Neuronal stem cell (in vitro differentiated cells): ENCODE measurements around the gene ACP7.
"Not testable (repeated sequence)": the region's sequence is repeated elsewhere in the genome, so short reads cannot be mapped to it uniquely, and the experiment has no call there.

Experiments used
- DNase-seq: peaks from one replicate; pipeline ENCODE4 v3.0.0-alpha.2; 2013; ENCODE audit warnings: low spot score
- H2AFZ ChIP-seq: one replicate; pipeline ENCODE4 v1.6.1; 2013; ENCODE audit warnings: mild to moderate bottlenecking, low read length, inconsistent platforms
- H2AK5ac ChIP-seq: 2 replicates; pipeline ENCODE4 v1.6.1; 2013; ENCODE audit warnings: low read depth, mild to moderate bottlenecking, inconsistent platforms, low read length, moderate library complexity, mixed read lengths
- H2BK120ac ChIP-seq: 2 replicates; pipeline ENCODE4 v1.6.1; 2013; ENCODE audit warnings: low read depth, mild to moderate bottlenecking, inconsistent platforms, low read length, moderate library complexity, mixed read lengths
- H2BK12ac ChIP-seq: one replicate; pipeline ENCODE4 v1.6.1; 2013; ENCODE audit warnings: low read length, inconsistent platforms
- H2BK15ac ChIP-seq: 2 replicates; pipeline ENCODE4 v1.6.1; 2013; ENCODE audit warnings: mild to moderate bottlenecking, low read length, inconsistent platforms, mixed read lengths
- H2BK5ac ChIP-seq: one replicate; pipeline ENCODE4 v1.6.1; 2013; ENCODE audit warnings: inconsistent platforms, mild to moderate bottlenecking, low read length, moderate library complexity
- H3K14ac ChIP-seq: one replicate; pipeline ENCODE4 v1.6.1; 2013; ENCODE audit warnings: low read length, inconsistent platforms
- H3K18ac ChIP-seq: 2 replicates; pipeline ENCODE4 v1.6.1; 2013; ENCODE audit warnings: low read length, inconsistent platforms
- H3K23ac ChIP-seq: 2 replicates; pipeline ENCODE4 v1.6.1; 2013; ENCODE audit warnings: low read depth, mild to moderate bottlenecking, mixed read lengths, low read length, inconsistent platforms; ENCODE audit not compliant: poor library complexity
- H3K27ac ChIP-seq: replicated peaks from 3 replicates; pipeline ENCODE4 v1.5.1; 2013; ENCODE audit warnings: low read length, inconsistent platforms
- H3K27me3 ChIP-seq, 3 experiments: 2 replicates each; pipeline ENCODE4 v1.6.1; 2013; ENCODE audit warnings: low read length in 3 of 3, mild to moderate bottlenecking in 2 of 3, inconsistent platforms in 1 of 3, low read depth in 1 of 3, mixed read lengths in 1 of 3, moderate library complexity in 1 of 3; ENCODE audit not compliant: control insufficient read depth in 3 of 3, insufficient read depth in 3 of 3
- H3K36me3 ChIP-seq, 2 donors: replicated peaks in 1 of 2; 2 replicates each; pipeline ENCODE4 v1.6.1; 2013; ENCODE audit warnings: low read length in 2 of 2; ENCODE audit not compliant: control insufficient read depth in 2 of 2, insufficient read depth in 2 of 2
- H3K4ac ChIP-seq: 2 replicates; pipeline ENCODE4 v1.6.1; 2013; ENCODE audit warnings: inconsistent platforms, mild to moderate bottlenecking, low read length, moderate library complexity
- H3K4me1 ChIP-seq, 2 donors: 1 replicate in 1 of 2; 2 replicates in 1 of 2; pipeline ENCODE4 v1.6.1; 2013; ENCODE audit warnings: low read length in 2 of 2, low read depth in 1 of 2; ENCODE audit not compliant: control insufficient read depth in 2 of 2, insufficient read depth in 1 of 2
- H3K4me2 ChIP-seq: one replicate; pipeline ENCODE4 v1.6.1; 2013; ENCODE audit warnings: mild to moderate bottlenecking, low read length, inconsistent platforms; ENCODE audit not compliant: insufficient read depth, poor library complexity, severe bottlenecking
- H3K4me3 ChIP-seq, 2 donors: 2 replicates each; pipeline ENCODE4 v1.5.1; 2013; ENCODE audit warnings: low read length in 2 of 2, mild to moderate bottlenecking in 2 of 2, inconsistent platforms in 1 of 2, moderate library complexity in 1 of 2
- H3K79me1 ChIP-seq: one replicate; pipeline ENCODE4 v1.6.1; 2013; ENCODE audit warnings: low read depth, mild to moderate bottlenecking, inconsistent platforms, low read length, moderate library complexity
- H3K9ac ChIP-seq: one replicate; pipeline ENCODE4 v1.6.1; 2013; ENCODE audit warnings: mild to moderate bottlenecking, low read depth, low read length, inconsistent platforms; ENCODE audit not compliant: poor library complexity
- H3K9me3 ChIP-seq, 2 donors: replicated peaks in 1 of 2; 2 replicates each; pipeline versions ENCODE3 to v1.6.1; 2013; ENCODE audit warnings: low read length in 2 of 2, mild to moderate bottlenecking in 2 of 2, inconsistent platforms in 1 of 2, low read depth in 1 of 2, mixed read lengths in 1 of 2, moderate library complexity in 1 of 2; ENCODE audit not compliant: control insufficient read depth in 2 of 2, insufficient read depth in 1 of 2
- H4K8ac ChIP-seq: one replicate; pipeline ENCODE4 v1.6.1; 2013; ENCODE audit warnings: low read depth, mild to moderate bottlenecking, inconsistent platforms, low read length, moderate library complexity
- H4K91ac ChIP-seq: one replicate; pipeline ENCODE4 v1.6.1; 2013; ENCODE audit warnings: low read length, low read depth, mild to moderate bottlenecking, inconsistent platforms; ENCODE audit not compliant: poor library complexity
- WGBS, 2 donors: extraction: QIAGEN DNeasy Blood & Tissue Kit; methylation state at CpG; one replicate each; pipeline ENCODE4 v1.1.7; 2013; ENCODE audit warnings: missing lambda C conversion rate in 2 of 2, mixed read lengths in 1 of 2; ENCODE audit not compliant: insufficient read length in 2 of 2, insufficient replicate concordance in 1 of 2; ENCODE audit errors: extremely low coverage in 2 of 2; 5-methylcytosine and 5-hydroxymethylcytosine counted together

The ACP7 gene

DNA sequence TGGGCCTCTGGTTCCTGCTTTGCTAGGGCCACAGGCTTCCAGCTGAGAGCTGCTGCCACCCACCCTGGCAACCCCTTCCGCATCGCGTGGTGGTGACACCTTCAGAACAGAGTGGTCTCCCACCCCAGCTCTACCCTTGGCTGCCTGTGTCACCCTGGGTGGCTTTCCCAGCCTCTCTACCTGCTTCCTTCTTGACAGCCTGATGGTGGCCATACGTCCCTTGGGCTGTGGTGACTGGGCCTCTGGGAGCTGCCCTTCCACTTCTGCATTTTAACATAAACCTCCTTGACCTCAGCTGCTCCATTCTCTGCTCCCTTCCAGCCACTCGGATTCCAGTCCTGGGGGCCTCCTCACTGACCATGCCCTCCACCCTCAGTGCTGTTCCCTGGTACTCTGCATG is 58.5 kb downstream of the ACP7 start:
- Histone ChIP-seq H3K9me3 (no peaks in the 10 kb centered on the region), H3K4ac (no peak overlapping the region), H3K4me1 (peaks cover 31 to 38% of the 10 kb centered on the region in 2 donors), H3K18ac (no peak overlapping the region), H3K36me3 (no peaks in the 10 kb centered on the region), H2BK15ac (no peak overlapping the region), H2BK120ac (no peak overlapping the region), H4K91ac (no peak overlapping the region), H4K8ac (no peak overlapping the region), H2BK12ac (no peak overlapping the region), H3K27me3 (no peaks in the 10 kb centered on the region), H3K4me2 (no peak overlapping the region), H2BK5ac (no peak overlapping the region), H3K9ac (no peak overlapping the region), H3K4me3 (no peak overlapping the region), H2AFZ (no peak overlapping the region), H3K23ac (no peak overlapping the region), H3K79me1 (peaks cover 11% of the 10 kb centered on the region), H3K27ac (no peak overlapping the region), H3K14ac (no peak overlapping the region), H2AK5ac (peak overlapping the region; percentile 16)
- WGBS, 2 donors = no CpG with 5 or more reads among the region's 5 CpGs
- DNase-seq = no peak

GRCh38 chr19:39143757-39144289 is 59.7 kb downstream of the ACP7 start:
- H3K4ac ChIP-seq, H3K9me3 ChIP-seq, H3K79me1 ChIP-seq, H2BK120ac ChIP-seq, H3K36me3 ChIP-seq, H2BK12ac ChIP-seq, H3K14ac ChIP-seq, H3K27me3 ChIP-seq, H2BK5ac ChIP-seq, H2AK5ac ChIP-seq, H3K4me3 ChIP-seq, H4K8ac ChIP-seq, H2BK15ac ChIP-seq, H3K23ac ChIP-seq, DNase-seq, H4K91ac ChIP-seq, H3K4me2 ChIP-seq: not testable (repeated sequence)
- H3K27ac ChIP-seq = peak overlapping the region; percentile 46
- H3K4me1 ChIP-seq = peaks cover 26 to 33% of the 10 kb centered on the region in 2 donors
- H3K9ac ChIP-seq = peak overlapping the region; percentile 56
- WGBS, 2 donors = no CpG with 5 or more reads among the region's 5 CpGs
- peak overlapping the region; percentile 91 for H2AFZ ChIP-seq
- peak overlapping the region; percentile 78 for H3K18ac ChIP-seq

DNA sequence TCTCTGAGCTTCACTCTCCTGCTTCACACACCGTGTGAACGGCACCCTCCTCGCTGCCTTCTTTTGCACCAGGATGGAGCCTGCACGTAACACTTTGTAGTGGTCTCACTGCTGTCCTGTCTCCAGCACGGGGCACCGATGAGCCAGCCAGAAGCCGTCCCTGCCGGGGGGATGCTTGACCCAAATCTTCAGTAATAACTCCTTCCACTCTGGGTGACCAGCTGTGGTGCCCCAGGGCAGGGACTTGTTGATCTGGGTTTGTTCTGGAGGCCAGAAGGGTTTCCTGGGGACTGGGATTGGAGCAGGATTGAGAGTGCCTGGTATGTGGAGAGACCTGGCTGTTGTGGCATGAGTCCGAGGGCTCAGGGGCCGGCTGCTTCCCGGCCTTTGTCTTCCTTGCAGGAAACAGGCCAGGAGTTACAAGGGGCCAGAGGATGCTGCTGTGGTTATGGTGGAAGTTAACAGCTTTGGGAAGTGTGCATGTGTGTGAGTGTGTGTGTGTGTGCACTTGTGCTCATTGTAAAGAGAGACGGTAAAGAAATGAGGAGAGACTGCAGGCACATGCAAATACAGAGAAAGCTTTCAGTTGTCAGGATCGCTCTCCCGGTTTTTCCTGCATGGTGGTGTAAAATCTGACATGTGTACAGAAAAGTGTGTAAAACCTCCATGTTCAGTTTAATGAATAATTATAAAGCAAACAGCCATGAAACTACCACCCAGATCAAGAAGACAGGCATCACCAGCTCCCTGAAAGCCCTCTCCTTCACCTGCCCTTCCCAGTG is 60.3 kb downstream of the ACP7 start:
- H3K4me2 ChIP-seq = peak overlapping the region; percentile 2
- no peak overlapping the region for H3K14ac ChIP-seq
- no peak overlapping the region for H3K23ac ChIP-seq
- H2AK5ac ChIP-seq = no peak overlapping the region
- WGBS, 2 donors = no CpG with 5 or more reads among the region's 14 CpGs
- peak overlapping the region in 1 of 2 donors; percentile 15 for H3K4me3 ChIP-seq
- no peak overlapping the region for H2BK120ac ChIP-seq
- peaks cover 12% of the 10 kb centered on the region for H3K79me1 ChIP-seq
- peak overlapping the region; percentile 91 for H2AFZ ChIP-seq
- no peak for DNase-seq
- no peak overlapping the region for H2BK15ac ChIP-seq
- no peak overlapping the region for H4K91ac ChIP-seq
- H3K9me3 ChIP-seq = peaks cover 4 to 8% of the 10 kb centered on the region in 2 donors
- H3K4me1 ChIP-seq = peaks cover 21 to 28% of the 10 kb centered on the region in 2 donors
- peaks cover 3 to 6% of the 10 kb centered on the region in 2 donors for H3K36me3 ChIP-seq
- H3K18ac ChIP-seq = peak overlapping the region; percentile 78
- no peaks in the 10 kb centered on the region for H3K27me3 ChIP-seq
- no peak overlapping the region for H3K4ac ChIP-seq
- H2BK5ac ChIP-seq = no peak overlapping the region
- peak overlapping the region; percentile 46 for H3K27ac ChIP-seq
- H4K8ac ChIP-seq = no peak overlapping the region
- H2BK12ac ChIP-seq = no peak overlapping the region
- peak overlapping the region; percentile 56 for H3K9ac ChIP-seq

DNA sequence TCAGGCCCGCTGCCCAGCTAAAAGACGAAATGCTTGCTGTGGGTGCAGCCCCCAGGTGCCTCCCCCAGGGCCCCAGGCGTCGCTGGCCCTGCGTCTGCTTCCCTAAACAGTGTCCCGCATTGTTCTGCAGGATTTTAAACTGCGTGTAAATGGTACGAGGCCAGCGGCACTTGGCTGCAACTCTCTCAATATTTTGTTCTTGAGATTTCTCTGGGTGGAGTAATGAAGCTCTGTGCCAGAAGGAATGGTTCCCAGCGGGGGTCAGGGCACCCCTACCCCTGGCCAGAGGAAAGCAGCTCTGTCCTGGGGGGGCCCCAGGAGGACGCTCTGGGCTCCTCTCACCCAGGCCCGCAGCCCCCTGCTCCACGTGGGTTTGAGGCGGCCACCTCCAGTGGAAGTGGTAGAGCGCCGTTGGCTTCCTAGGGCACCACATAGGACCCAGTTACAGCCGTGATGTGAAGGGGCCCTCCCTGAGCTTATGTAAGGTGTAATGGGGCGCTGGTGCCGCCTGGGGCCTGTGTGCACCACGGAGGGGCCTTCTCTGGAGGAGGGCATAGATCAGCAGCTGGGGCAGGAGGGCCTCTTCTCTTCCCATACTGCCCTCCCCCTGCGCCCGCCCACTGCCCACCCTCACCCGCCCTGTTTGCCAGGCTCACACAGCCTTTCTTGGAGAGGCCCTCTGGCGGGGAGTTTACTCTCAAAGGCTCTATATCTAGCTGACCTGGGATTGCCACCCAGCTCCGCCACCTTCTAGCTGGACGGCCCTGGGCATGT is 61.2 kb downstream of the ACP7 start:
- H2BK120ac ChIP-seq = no peak overlapping the region
- H4K91ac ChIP-seq = no peak overlapping the region
- DNase-seq = no peak
- no peaks in the 10 kb centered on the region for H3K27me3 ChIP-seq
- H3K27ac ChIP-seq = peak overlapping the region; percentile 46
- no peak overlapping the region for H4K8ac ChIP-seq
- H3K79me1 ChIP-seq = peaks cover 9% of the 10 kb centered on the region
- H2AK5ac ChIP-seq = peak overlapping the region; percentile 64
- WGBS, 2 donors = no CpG with 5 or more reads among the region's 26 CpGs
- H3K36me3 ChIP-seq = peaks cover 3 to 6% of the 10 kb centered on the region in 2 donors
- peaks cover 4 to 8% of the 10 kb centered on the region in 2 donors for H3K9me3 ChIP-seq
- no peak overlapping the region for H3K14ac ChIP-seq
- H3K4ac ChIP-seq = no peak overlapping the region
- no peak overlapping the region for H3K23ac ChIP-seq
- H3K18ac ChIP-seq = peak overlapping the region; percentile 78
- H2BK12ac ChIP-seq = no peak overlapping the region
- peaks cover 19 to 22% of the 10 kb centered on the region in 2 donors for H3K4me1 ChIP-seq
- no peak overlapping the region for H3K4me3 ChIP-seq
- no peak overlapping the region for H2BK15ac ChIP-seq
- H3K9ac ChIP-seq = no peak overlapping the region
- no peak overlapping the region for H2BK5ac ChIP-seq
- peak overlapping the region; percentile 91 for H2AFZ ChIP-seq
- no peak overlapping the region for H3K4me2 ChIP-seq
